Natural killer cell (primary cell): ENCODE results near the gene GDI2. TPM values are rescaled to one million over a fixed set of nuclear protein-coding genes. Genes with fewer than 3 reads are reported as not detected.

Experiments
- ATAC-seq, 3 donors: fragments of 150-1000 bp in 2 of 3; fragments of 200-7000 bp in 1 of 3; cut with Tn5 transposase; 1 replicate in 1 of 3; 2 replicates in 2 of 3; pipeline ENCODE4 v1.10.0; 2021; ENCODE audit warnings: mild to moderate bottlenecking in 2 of 3, moderate library complexity in 2 of 3
- DNase-seq, 2 donors: peaks; one replicate each; pipeline versions ENCODE4 v3.0.0 to v3.0.0-alpha.2; 2013 to 2021; ENCODE audit warnings: mixed read lengths in 1 of 2
- H3K27ac ChIP-seq: one replicate; pipeline ENCODE4 v1.5.1; 2013; ENCODE audit warnings: mild to moderate bottlenecking, low read length
- H3K27me3 ChIP-seq: one replicate; pipeline ENCODE4 v1.6.1; 2013; ENCODE audit warnings: low read length; ENCODE audit not compliant: control insufficient read depth, insufficient read depth
- H3K36me3 ChIP-seq: one replicate; pipeline ENCODE4 v1.6.1; 2013; ENCODE audit warnings: low read length; ENCODE audit not compliant: control insufficient read depth, insufficient read depth
- H3K4me1 ChIP-seq: one replicate; pipeline ENCODE4 v1.6.1; 2013; ENCODE audit warnings: low read length; ENCODE audit not compliant: control insufficient read depth, insufficient read depth
- H3K4me3 ChIP-seq: one replicate; pipeline ENCODE4 v1.5.1; 2013; ENCODE audit warnings: low read length
- H3K9me3 ChIP-seq: one replicate; pipeline ENCODE4 v1.6.1; 2013; ENCODE audit warnings: low read length; ENCODE audit not compliant: control insufficient read depth, insufficient read depth
- H3K27ac Mint-ChIP-seq, 2 donors: one replicate each; pipeline ENCODE4 v1.8.0; 2022; ENCODE audit warnings: mild to moderate bottlenecking in 2 of 2, mixed read lengths in 2 of 2, moderate library complexity in 1 of 2
- H3K27me3 Mint-ChIP-seq, 2 donors: one replicate each; pipeline ENCODE4 v1.8.0; 2022; ENCODE audit warnings: low read depth in 2 of 2, mixed read lengths in 2 of 2
- H3K36me3 Mint-ChIP-seq: one replicate; pipeline ENCODE4 v1.8.0; 2022; ENCODE audit warnings: mixed read lengths
- H3K4me1 Mint-ChIP-seq, 2 donors: one replicate each; pipeline ENCODE4 v1.8.0; 2022; ENCODE audit warnings: mixed read lengths in 2 of 2
- H3K4me3 Mint-ChIP-seq: one replicate; pipeline ENCODE4 v1.8.0; 2022; ENCODE audit warnings: mild to moderate bottlenecking, moderate library complexity, mixed read lengths
- H3K9me3 Mint-ChIP-seq, 2 donors: one replicate each; pipeline ENCODE4 v1.8.0; 2022; ENCODE audit warnings: mixed read lengths in 2 of 2
- WGBS: methylation state at CpG from one replicate; pipeline ENCODE4 v1.1.7; 2013; ENCODE audit warnings: missing lambda C conversion rate; ENCODE audit not compliant: insufficient coverage; 5-methylcytosine and 5-hydroxymethylcytosine counted together
- intact Hi-C: fragments of 100-400 bp; cut with micrococcal nuclease; formaldehyde crosslinking; loops from one replicate; pipeline ENCODE4 v1.14.2; 2022
- total RNA-seq, 4 donors: library from RNA; stranded (reverse); fragments of 120-200 nt in 1 of 4; gene quantifications; one replicate each; pipeline versions ENCODE4 v1.2.3 to v1.2.4, GENCODE V29; 2013 to 2022
- TF ChIP-seq, protein P1 (sequence below): fragments of 200-600 bp; IDR thresholded peaks from one replicate; pipeline ENCODE4 v1.8.0; 2022; ENCODE audit warnings: antibody characterized with exemption

Gene GDI2
- total RNA-seq, 3 donors from 2014 or later (not counting 1 experiment from before 2014, with no cell fraction given): 97.9 to 104 (median 104) TPM

- no peaks in the 10 kb centered on the region for H3K27me3 Mint-ChIP-seq
- intact Hi-C loops: no loop called here
- H3K9me3 Mint-ChIP-seq: no peaks in the 10 kb centered on the region
- H3K4me3 Mint-ChIP-seq: no peak overlapping the region
- TF ChIP-seq, protein P1, sequence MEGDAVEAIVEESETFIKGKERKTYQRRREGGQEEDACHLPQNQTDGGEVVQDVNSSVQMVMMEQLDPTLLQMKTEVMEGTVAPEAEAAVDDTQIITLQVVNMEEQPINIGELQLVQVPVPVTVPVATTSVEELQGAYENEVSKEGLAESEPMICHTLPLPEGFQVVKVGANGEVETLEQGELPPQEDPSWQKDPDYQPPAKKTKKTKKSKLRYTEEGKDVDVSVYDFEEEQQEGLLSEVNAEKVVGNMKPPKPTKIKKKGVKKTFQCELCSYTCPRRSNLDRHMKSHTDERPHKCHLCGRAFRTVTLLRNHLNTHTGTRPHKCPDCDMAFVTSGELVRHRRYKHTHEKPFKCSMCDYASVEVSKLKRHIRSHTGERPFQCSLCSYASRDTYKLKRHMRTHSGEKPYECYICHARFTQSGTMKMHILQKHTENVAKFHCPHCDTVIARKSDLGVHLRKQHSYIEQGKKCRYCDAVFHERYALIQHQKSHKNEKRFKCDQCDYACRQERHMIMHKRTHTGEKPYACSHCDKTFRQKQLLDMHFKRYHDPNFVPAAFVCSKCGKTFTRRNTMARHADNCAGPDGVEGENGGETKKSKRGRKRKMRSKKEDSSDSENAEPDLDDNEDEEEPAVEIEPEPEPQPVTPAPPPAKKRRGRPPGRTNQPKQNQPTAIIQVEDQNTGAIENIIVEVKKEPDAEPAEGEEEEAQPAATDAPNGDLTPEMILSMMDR: no peak
- no peak for DNase-seq
- H3K4me3 ChIP-seq: no peak overlapping the region
- no peaks in the 10 kb centered on the region for H3K27me3 ChIP-seq
- ATAC-seq: no peak
- peak overlapping the region; percentile 20 to 80 for H3K27ac Mint-ChIP-seq
- no peaks in the 10 kb centered on the region for H3K4me1 Mint-ChIP-seq
- H3K36me3 ChIP-seq: peaks cover 76% of the 10 kb centered on the region
- 94% methylated on average over 2 of the region's 2 CpGs for WGBS
- no peaks in the 10 kb centered on the region for H3K9me3 ChIP-seq
- H3K36me3 Mint-ChIP-seq: peaks cover 21% of the 10 kb centered on the region
- no peaks in the 10 kb centered on the region for H3K4me1 ChIP-seq
- H3K27ac ChIP-seq: no peak overlapping the region
Observed at GRCh38 chr10:5760515-5760914, 52.7 kb downstream of the GDI2 start.

DNA sequence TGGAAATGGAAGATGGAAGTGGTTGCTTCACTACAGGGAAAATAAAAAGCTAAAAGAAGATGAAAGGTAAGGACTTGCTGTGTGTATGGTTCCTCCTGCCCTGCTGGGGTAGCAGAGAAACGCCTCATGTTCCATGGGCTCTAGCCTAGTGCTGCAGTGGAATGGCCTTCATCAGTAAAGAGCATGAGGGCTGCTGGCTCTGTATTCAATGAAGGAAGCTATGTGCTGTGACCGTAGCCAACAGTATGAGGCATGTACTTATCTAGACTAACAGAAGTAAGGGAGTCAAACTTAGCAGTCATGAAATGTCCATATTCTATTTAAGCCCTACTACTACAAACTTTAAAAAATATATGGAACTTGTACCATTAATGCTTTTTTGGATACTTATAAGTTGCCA, 54.3 kb downstream of the GDI2 start:
- intact Hi-C loops: no loop called here
- Mint-ChIP-seq H3K27ac (peak overlapping the region; percentile 79 to 80), H3K27me3 (no peaks in the 10 kb centered on the region), H3K36me3 (peaks cover 18% of the 10 kb centered on the region), H3K9me3 (no peaks in the 10 kb centered on the region), H3K4me3 (no peak overlapping the region), H3K4me1 (no peaks in the 10 kb centered on the region)
- H3K27ac ChIP-seq: no peak overlapping the region
- TF ChIP-seq, protein P1: no peak
- ATAC-seq: no peak
- H3K4me1 ChIP-seq: no peaks in the 10 kb centered on the region
- H3K27me3 ChIP-seq: no peaks in the 10 kb centered on the region
- H3K36me3 ChIP-seq: peaks cover 60% of the 10 kb centered on the region
- no peaks in the 10 kb centered on the region for H3K9me3 ChIP-seq
- WGBS: 89% methylated on average over 1 of the region's 2 CpGs
- DNase-seq: no peak
- no peak overlapping the region for H3K4me3 ChIP-seq

DNA sequence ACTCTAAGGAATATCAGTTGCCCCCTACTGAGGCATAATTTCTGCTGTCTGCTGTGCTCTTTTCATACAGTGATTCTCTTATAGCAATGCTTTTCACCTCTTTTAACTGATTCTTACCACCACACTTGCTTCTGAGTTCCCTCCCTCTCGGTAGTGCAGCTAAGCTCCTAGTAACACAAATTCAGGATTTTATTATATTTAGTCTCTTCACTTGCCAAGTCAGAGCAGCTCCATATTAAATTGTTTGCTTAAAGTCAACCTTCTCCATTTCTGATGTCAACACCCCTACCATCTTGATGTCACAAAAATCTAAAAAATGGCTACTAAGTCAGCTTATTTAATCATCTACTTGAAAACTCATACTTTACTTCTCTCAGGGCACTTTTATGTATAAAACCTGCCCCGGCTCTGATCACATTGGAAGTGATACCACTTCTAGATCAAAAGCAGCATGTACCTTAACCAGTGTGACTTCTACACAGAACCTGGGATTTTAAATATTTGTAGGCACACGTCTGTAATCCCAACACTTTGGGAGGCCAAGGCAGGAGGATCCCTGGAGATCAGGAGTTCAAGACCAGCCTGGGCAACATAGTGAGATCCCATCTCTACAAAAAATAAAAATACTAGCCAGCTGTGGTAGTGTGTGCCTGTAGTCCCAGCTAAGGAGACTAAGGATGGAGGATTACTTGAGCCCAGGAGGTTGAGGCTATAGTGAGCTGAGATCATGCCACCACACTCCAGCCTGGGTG, 55.3 kb downstream of the GDI2 start:
- H3K4me1 Mint-ChIP-seq: no peaks in the 10 kb centered on the region
- no peak overlapping the region for H3K4me3 Mint-ChIP-seq
- no peaks in the 10 kb centered on the region for H3K27me3 Mint-ChIP-seq
- Histone ChIP-seq H3K27ac (no peak overlapping the region), H3K4me1 (no peaks in the 10 kb centered on the region), H3K36me3 (peaks cover 54% of the 10 kb centered on the region), H3K27me3 (no peaks in the 10 kb centered on the region), H3K4me3 (no peak overlapping the region), H3K9me3 (no peaks in the 10 kb centered on the region)
- no peak for DNase-seq
- 94% methylated on average over 3 of the region's 3 CpGs for WGBS
- intact Hi-C loops: no loop called here
- peak overlapping the region; percentile 79 to 80 for H3K27ac Mint-ChIP-seq
- ATAC-seq: no peak
- no peaks in the 10 kb centered on the region for H3K9me3 Mint-ChIP-seq
- peaks cover 18% of the 10 kb centered on the region for H3K36me3 Mint-ChIP-seq
- TF ChIP-seq, protein P1: no peak
